Hepatocyte (in vitro differentiated cells): ENCODE measurements around the gene RNF112. TPM values are rescaled to one million over a fixed set of nuclear protein-coding genes. Genes with fewer than 3 reads are reported as not detected.
A peak's percentile ranks its signal among the peaks of the same experiment; 100 is the strongest.

Experiments
- DNase-seq: peaks from one replicate; pipeline ENCODE4 v3.0.0-alpha.2; 2016; ENCODE audit warnings: low spot score
- H2AFZ ChIP-seq: fragments of 200-600 bp; sonication (generic); 2 replicates; pipeline ENCODE4 v1.6.0; 2016; ENCODE audit warnings: antibody characterized with exemption, mild to moderate bottlenecking
- H3K27ac ChIP-seq: fragments of 200-600 bp; sonication (generic); 2 replicates; pipeline ENCODE4 v1.5.1; 2016; ENCODE audit warnings: mild to moderate bottlenecking
- H3K27me3 ChIP-seq: fragments of 200-600 bp; sonication (generic); 2 replicates; pipeline ENCODE4 v1.6.1; 2016
- H3K36me3 ChIP-seq: fragments of 200-600 bp; sonication (generic); replicated peaks from 2 replicates; pipeline ENCODE4 v1.5.1; 2016; ENCODE audit warnings: low read depth; ENCODE audit not compliant: insufficient read depth
- H3K4me1 ChIP-seq: fragments of 200-600 bp; sonication (generic); 2 replicates; pipeline ENCODE4 v1.5.1; 2016; ENCODE audit warnings: mild to moderate bottlenecking, moderate library complexity; ENCODE audit not compliant: insufficient read depth
- H3K4me2 ChIP-seq: fragments of 200-600 bp; sonication (generic); 2 replicates; pipeline ENCODE4 v1.6.0; 2016
- H3K4me3 ChIP-seq: fragments of 200-600 bp; sonication (generic); 2 replicates; pipeline ENCODE4 v1.5.1; 2016; ENCODE audit warnings: mild to moderate bottlenecking
- H3K79me2 ChIP-seq: fragments of 200-600 bp; sonication (generic); 2 replicates; pipeline ENCODE4 v1.6.0; 2017; ENCODE audit warnings: mild to moderate bottlenecking
- H3K9me2 ChIP-seq: fragments of 200-600 bp; sonication (generic); replicated peaks from 2 replicates; pipeline ENCODE4 v1.6.0; 2017; ENCODE audit warnings: mild to moderate bottlenecking; ENCODE audit not compliant: insufficient read depth
- H3K9me3 ChIP-seq: fragments of 200-600 bp; sonication (generic); 2 replicates; pipeline ENCODE4 v1.5.1; 2016; ENCODE audit warnings: low read depth, mild to moderate bottlenecking
- H4K20me1 ChIP-seq: fragments of 200-600 bp; sonication (generic); 2 replicates; pipeline ENCODE4 v1.6.0; 2016; ENCODE audit warnings: mild to moderate bottlenecking; ENCODE audit not compliant: insufficient read depth, poor library complexity, severe bottlenecking
- EZH2 ChIP-seq: fragments of 200-600 bp; sonication (generic); IDR thresholded peaks from 2 replicates; pipeline ENCODE4 v1.6.1; 2016; ENCODE audit warnings: antibody characterized with exemption, mild to moderate bottlenecking, borderline replicate concordance
- EZH2phosphoT487 ChIP-seq: fragments of 200-600 bp; sonication (generic); IDR thresholded peaks from one replicate; pipeline ENCODE4 v1.6.1; 2018; ENCODE audit warnings: antibody characterized with exemption, mild to moderate bottlenecking, low read depth, moderate library complexity; ENCODE audit not compliant: unreplicated experiment, severe bottlenecking
- WGBS: methylation state at CpG from one replicate; pipeline ENCODE4 v1.1.6; 2016; ENCODE audit warnings: low lambda C conversion rate; ENCODE audit errors: missing lambda C conversion rate; 5-methylcytosine and 5-hydroxymethylcytosine counted together
- polyA plus RNA-seq: library from polyadenylated mRNA; unstranded; fragments of >200 nt; fragmentation: Nextera tagmentation; extraction: Ambion mirVana; gene quantifications from 2 replicates; pipeline ENCODE4 v1.2.1, GENCODE V29; 2016
- total RNA-seq: library from RNA; depleted of rRNA; stranded (reverse); fragments of >200 nt; gene quantifications from 2 replicates; pipeline ENCODE4 v1.2.3, GENCODE V29; 2014
- TF ChIP-seq, protein P1 (sequence below): fragments of 200-600 bp; sonication (generic); IDR thresholded peaks from 2 replicates; pipeline ENCODE4 v1.5.1; 2016; ENCODE audit warnings: antibody characterized with exemption, mild to moderate bottlenecking; ENCODE audit not compliant: poor library complexity

The RNF112 gene
- total and polyA plus RNA-seq, 2 experiments from 2014 or later: 7.8 to 8.6 TPM

DNA sequence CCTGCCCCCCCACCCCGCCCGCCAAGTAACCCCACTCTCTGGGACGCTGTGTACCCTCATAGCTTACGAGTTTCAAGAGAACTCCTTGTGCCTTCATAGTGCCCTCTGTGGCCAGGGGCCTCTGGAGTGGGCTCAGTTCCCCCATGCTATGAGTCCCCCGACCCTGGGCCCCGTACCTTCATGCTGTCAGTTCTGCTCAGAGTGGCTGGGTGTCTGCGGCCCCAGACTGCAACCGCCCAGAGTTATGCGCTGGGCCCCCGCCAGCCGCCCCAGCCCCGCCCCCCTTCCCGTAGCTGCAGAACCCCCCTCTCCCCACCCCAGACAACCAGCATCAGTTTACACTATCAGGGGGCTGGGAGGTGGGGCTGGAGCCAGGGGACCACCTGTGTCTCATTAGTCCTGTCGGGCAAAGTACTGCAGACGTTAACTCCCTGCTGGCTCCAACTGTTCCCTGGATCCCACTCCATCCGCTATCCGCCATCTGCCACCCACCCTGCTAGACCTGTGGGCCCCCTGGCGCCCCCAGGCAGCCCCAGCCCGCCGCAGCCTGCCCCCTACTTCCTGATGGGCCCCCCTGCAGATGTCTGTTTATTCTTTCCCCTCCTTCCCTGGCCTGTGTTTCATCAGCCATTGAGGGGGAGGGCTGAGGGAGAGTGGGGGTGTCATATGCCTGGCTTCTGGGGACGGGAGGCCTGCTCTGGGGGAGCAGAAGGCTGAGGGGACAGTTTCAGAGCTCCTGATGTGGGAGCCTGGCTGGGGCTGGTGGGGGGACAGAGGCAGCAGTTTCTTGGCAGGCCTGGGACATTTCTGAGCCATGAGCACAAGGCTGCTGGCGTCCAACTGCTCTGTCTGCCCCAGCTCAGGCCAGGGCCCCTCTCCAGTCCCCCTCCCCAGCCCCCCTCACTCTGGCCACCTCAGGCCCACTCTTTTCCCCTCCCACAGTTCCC, 23.8 kb upstream of the RNF112 start, which contains the start of gene MFAP4:
Gene MFAP4, minus strand, starts transcription at position 217 of the 947 bp plus-strand sequence. Its CDS starts 35 bp downstream, at position 182.
- peak; percentile 90 for DNase-seq
- WGBS: 20% methylated on average over 5 of the region's 22 CpGs
- Histone ChIP-seq H3K4me3 (peak within 1 kb of the TSS; percentile 21), H3K4me2 (peak within 1 kb of the TSS; percentile 77), H3K4me1 (peaks cover 66% of the 10 kb centered on the region), H3K9me3 (no peaks in the 10 kb centered on the region), H4K20me1 (no peaks in the 10 kb centered on the region), H3K27ac (peak within 1 kb of the TSS; percentile 90), H2AFZ (no peak within 1 kb of the TSS), H3K9me2 (no peaks in the 10 kb centered on the region), H3K79me2 (peaks cover 16% of the 10 kb centered on the region), H3K27me3 (no peaks in the 10 kb centered on the region), H3K36me3 (no peaks in the 10 kb centered on the region)
- TF ChIP-seq, protein P1, sequence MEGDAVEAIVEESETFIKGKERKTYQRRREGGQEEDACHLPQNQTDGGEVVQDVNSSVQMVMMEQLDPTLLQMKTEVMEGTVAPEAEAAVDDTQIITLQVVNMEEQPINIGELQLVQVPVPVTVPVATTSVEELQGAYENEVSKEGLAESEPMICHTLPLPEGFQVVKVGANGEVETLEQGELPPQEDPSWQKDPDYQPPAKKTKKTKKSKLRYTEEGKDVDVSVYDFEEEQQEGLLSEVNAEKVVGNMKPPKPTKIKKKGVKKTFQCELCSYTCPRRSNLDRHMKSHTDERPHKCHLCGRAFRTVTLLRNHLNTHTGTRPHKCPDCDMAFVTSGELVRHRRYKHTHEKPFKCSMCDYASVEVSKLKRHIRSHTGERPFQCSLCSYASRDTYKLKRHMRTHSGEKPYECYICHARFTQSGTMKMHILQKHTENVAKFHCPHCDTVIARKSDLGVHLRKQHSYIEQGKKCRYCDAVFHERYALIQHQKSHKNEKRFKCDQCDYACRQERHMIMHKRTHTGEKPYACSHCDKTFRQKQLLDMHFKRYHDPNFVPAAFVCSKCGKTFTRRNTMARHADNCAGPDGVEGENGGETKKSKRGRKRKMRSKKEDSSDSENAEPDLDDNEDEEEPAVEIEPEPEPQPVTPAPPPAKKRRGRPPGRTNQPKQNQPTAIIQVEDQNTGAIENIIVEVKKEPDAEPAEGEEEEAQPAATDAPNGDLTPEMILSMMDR: no peak
- TF ChIP-seq EZH2: no peak
- no peak for TF ChIP-seq EZH2phosphoT487

DNA sequence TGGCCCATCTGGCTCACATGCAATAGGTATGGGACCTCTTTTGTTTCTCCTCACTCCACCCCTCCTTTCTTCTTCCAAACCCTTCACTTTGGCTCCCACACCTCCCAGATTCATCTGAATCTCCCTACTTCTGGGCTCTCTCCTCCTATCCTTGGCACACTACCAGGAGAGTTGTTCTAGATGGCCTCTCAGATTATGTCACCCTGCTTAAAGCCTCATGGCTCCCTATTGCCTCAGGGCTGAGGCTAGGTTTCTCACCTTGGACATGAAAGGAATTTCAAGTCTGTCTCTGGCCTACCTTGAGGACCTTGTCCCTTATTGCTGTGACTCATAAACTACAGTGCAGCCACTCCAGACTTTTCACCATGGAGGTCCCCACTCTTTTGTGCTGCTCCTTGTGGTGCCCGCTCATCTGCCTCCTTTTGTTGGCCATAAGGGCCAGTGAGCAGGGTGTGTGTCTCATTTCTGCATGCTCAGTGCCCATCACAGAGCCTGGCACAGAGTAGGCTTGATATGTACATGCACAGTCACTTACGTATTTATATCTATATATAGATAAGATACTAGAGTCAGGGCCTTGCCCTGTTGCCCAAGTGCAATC, 23.0 kb upstream of the RNF112 start:
- no peak for TF ChIP-seq EZH2phosphoT487
- TF ChIP-seq EZH2: no peak
- TF ChIP-seq, protein P1: no peak
- peak overlapping the region; percentile 90 for H3K27ac ChIP-seq
- H3K27me3 ChIP-seq: no peaks in the 10 kb centered on the region
- no peak overlapping the region for H3K4me3 ChIP-seq
- H3K9me2 ChIP-seq: no peaks in the 10 kb centered on the region
- H3K4me2 ChIP-seq: peak overlapping the region; percentile 77
- no peaks in the 10 kb centered on the region for H3K9me3 ChIP-seq
- H4K20me1 ChIP-seq: no peaks in the 10 kb centered on the region
- DNase-seq: peak; percentile 83
- peaks cover 66% of the 10 kb centered on the region for H3K4me1 ChIP-seq
- peaks cover 16% of the 10 kb centered on the region for H3K79me2 ChIP-seq
- H3K36me3 ChIP-seq: no peaks in the 10 kb centered on the region
- H2AFZ ChIP-seq: no peak overlapping the region
- WGBS: 67% methylated on average over 2 of the region's 2 CpGs

DNA sequence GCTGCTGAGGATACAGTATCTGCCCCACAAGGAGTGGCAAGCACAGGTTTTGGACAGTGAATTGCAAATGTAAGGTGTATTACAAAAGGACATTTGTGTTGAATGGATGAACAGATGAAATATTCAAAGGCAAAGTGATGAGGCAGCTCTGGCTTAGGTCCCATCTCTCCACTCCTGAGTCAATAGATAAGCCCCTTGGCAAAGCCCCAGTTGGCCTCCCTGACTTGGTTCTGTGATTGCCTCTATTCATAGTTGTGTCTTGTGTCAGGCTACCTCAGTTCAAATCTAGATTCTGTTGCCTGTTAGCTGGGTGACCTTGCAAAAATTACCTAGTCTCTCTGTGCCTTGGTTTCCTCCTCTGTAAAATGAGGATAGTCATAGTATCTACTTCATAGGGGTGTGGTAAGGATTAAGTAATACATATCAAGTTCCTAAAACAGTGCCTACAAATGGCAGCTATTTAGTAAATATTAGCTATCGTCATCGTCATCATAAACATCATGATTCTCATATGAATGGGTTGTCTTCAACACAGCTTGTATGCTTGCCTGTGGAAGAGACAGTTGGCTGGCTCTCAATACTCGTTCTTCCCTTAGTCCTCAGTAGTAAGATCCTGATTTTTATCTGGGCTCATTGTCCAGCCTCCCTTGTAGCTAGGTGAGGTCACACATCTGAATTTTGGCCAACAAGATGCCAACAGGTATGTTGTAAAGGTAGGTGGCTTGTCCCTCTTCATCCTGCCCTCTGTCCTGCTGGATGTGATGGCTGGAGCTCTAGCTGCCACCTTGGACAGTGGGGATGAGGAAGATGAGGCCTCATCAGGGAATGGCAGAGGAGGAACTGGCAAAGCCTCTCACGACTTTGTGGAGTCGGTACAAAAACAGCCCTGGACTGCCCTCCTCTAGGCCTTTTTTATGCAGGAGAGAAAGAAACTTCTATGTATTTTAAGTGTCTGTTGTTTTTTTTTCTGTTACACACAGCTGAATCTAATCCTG, 21.9 kb upstream of the RNF112 start:
- Histone ChIP-seq H3K4me1 (peaks cover 56% of the 10 kb centered on the region), H4K20me1 (no peaks in the 10 kb centered on the region), H3K9me3 (no peaks in the 10 kb centered on the region), H3K27me3 (no peaks in the 10 kb centered on the region), H3K9me2 (no peaks in the 10 kb centered on the region), H3K4me2 (peak overlapping the region; percentile 77), H3K4me3 (no peak overlapping the region), H3K36me3 (no peaks in the 10 kb centered on the region), H2AFZ (no peak overlapping the region), H3K79me2 (peaks cover 16% of the 10 kb centered on the region), H3K27ac (peak overlapping the region; percentile 90)
- DNase-seq: no peak
- TF ChIP-seq EZH2phosphoT487 (no peak), EZH2 (no peak)
- TF ChIP-seq, protein P1: no peak
- WGBS: 63% methylated on average over 5 of the region's 5 CpGs
